GM18873 (cell line): Measurements from ENCODE around the gene BIN2.
"Not testable (repeated sequence)": the region's sequence is repeated elsewhere in the genome, so short reads cannot be mapped to it uniquely, and the experiment has no call there.

Experiments
- ATAC-seq: cut with Tn5 transposase; IDR thresholded peaks from one replicate; pipeline ENCODE4 v1.9.1; 2021; ENCODE audit warnings: mild to moderate bottlenecking, moderate library complexity, moderate number of reproducible peaks; ENCODE audit not compliant: unreplicated experiment, low FRiP score

Gene BIN2

GRCh38 chr12:51348116-51348515 lies 24.1 kb upstream of the BIN2 start:
- ATAC-seq = no peak

DNA sequence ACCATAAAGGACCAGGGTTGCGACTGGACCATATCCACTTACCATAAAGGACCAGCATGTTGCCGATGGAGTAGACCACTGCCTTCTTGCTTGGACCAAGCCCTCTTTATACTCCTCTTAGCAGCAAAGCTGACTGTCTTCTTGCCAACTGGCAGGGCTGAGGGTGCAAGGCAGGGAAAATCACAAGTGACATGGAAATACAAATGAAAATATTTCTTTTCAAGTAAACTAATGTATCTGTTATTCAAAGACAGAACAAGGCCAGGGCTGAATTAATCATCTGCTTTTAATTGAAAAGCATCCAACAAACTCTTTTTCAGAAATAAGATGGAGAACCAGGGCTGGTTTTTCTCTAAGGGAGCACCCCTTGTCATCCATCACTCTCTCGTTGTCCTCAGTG lies 22.6 kb upstream of the BIN2 start, which contains the start of gene CELA1:
Gene CELA1 (minus strand): TSS at position 99 of the 400 bp plus-strand sequence. CDS start 41 bp downstream, at position 58.
- ATAC-seq = no peak

DNA sequence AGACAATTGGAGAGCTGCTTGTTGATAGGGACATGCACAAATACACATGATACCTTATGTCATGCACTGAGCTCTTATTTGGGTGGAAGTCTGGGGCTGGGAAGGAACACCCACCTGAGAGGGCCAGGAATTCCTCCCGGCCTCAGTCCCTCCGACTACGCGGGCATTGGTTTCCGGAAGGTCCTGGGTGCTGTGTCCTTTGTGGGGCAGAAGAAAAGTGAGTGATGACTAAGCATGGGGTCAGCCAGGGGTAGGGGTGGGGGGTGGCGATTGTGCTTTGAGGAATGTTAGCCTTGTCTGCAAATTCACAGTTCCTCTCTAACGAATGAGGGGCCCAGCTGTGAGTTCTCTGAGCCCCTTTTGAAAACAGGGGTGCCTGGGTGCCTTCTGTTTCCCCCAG lies 21.7 kb upstream of the BIN2 start:
- no peak for ATAC-seq

- ATAC-seq = no peak
Measured at GRCh38 chr12:51343201-51343600, 19.2 kb upstream of the BIN2 start.

DNA sequence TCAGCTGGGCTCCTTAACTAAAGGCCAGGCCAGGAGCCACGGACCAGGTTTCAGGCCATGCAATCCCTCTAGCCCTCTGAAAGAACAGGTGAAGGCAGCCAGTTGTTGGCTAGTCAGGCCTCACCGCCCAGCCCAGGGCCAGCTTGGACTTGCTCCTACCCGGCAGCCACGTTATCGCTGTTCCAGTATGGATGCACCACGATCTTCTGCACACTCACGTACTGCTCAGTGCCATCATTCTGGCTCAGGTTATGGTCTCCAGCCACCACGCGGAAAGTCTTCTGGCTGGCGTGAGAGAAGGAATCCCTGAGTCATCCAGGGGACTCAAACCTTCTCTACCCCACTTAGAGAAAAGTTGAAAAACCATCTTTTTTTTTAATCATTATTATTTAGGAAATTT lies 18.4 kb upstream of the BIN2 start:
- ATAC-seq = no peak

DNA sequence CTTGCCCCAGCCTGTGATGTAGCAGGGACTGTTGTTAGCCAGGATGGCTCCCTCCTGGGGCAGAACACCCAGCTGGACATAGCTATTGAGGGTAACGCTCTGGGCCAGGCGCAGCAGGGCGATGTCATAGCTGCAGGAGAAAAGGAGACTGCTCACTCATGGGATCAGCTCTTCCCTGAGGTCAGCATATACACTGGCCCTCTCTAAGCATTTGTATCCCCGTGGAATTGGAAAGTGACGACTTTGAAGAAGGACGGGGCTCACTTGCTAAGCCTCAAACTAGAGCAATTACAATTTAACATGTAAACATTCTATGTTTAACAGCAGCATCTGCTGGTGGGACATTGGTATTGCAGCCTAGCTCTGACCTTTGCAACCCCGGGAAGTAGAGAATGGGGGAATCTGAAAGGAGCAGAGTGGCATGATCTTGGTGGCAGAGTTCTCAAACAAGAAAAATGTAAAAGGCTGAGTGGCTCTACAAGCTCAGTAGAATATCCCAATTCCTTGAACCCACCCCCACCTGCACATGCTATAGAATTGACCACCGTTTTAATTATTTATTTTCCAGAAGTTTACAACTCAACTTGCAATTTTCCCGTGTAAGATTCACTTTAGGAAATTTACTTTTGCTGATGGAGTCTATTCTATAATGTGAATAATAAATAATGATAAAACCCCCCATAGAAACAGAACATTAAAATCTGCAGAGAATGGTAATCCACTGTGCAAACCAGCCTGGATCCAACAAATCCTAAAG lies 17.5 kb upstream of the BIN2 start:
- ATAC-seq = no peak

- ATAC-seq = no peak
Measured at GRCh38 chr12:51339750-51340149, 15.8 kb upstream of the BIN2 start.

- ATAC-seq = not testable (repeated sequence)
Measured at GRCh38 chr12:51337336-51337735, 13.4 kb upstream of the BIN2 start.

- ATAC-seq = no peak
Measured at GRCh38 chr12:51335931-51336330, 12.0 kb upstream of the BIN2 start.

DNA sequence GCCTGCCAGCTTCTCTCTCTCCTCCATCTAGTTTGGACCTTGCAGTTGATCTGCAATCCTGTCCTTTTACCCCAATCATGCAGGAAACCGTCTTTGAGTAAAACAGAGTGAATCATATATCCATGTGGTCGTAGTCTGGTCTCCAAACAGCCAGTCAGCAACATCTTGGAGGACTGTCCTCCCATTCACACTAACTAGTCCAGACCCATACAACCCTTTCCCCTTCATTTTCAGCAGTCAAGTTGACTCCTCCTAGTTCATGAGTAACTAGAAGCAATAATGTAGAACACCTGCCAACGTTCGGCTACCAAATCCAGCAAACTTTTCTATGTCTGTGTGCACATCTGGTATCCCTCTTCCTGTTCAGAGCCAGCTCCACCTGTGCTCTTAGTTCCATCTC lies 10.8 kb upstream of the BIN2 start:
- no peak for ATAC-seq

GRCh38 chr12:51333536-51333935 lies 9.6 kb upstream of the BIN2 start:
- no peak for ATAC-seq

DNA sequence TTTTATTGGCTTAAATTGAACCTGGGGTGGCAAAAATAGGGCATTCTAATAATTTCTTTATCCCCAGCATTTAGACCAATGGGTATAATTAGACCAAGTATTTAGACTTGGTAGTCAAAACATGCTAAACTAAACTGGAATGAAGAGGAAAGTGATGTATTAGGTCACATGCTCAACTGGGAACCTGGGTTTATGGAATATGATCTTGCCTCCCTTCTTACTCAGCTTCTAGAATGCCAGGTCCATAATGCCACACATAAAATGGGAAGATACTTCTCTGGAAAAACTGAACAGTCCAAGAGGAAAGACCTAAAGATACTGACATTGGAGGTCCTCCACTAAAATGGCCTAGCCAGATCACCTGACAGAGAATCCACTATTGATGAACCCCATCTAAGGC lies 6.2 kb upstream of the BIN2 start:
- no peak for ATAC-seq

DNA sequence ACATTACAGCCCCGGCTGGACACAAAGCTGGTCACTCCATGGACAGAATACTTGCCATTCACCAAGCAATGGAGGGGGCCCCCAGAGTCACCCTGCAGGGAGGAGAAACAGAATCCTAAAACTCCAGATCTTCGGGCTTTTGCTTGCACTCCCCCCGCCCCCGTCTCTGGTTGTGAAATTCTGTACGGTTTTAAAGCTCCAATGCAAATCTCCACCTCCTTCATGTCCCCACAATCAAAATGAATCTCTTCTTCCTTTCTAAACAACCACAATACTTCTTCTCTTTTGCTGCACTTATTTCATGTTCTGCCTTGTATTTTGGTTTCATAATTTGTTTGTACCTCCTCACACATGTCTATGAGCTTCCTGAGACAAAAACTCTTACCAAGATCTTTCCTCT lies 5.8 kb upstream of the BIN2 start:
- no peak for ATAC-seq

GRCh38 chr12:51328587-51328986 lies 4.6 kb upstream of the BIN2 start:
- no peak for ATAC-seq

DNA sequence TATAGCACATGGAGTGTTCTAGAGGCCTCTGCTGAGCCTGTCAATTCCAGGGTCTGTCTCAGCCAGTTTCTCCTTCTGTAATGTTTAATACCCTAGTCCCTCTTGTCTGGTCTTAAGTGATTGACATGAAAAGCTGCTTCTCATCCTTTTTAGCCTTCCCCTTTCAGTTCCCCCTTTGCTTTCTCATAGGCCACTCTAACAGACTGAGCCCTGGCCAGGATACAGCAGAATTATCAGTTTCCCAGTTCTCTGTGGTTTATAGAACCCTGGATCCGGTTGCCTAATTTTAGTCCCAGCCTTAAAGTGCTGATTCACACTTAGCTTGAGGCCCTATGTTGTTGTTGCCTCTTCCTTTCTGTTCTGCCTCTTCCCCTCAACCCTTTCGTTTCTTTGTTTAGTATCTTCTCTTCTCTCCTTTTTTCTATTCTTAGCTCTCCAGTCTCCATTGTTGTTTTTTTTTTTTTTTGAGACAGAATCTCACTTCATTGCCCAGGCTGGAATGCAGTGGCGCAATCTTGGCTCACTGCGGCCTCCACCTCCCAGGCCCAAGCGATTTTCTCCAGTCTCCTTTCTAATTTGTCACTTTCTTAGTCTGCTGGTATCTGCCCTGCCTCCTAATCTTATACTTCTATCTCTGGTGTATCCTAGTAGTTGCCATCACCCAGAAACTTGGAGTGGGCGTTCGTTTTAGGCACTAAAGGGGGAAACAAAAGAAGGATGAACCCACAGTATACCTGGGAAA lies 2.9 kb upstream of the BIN2 start:
- ATAC-seq = no peak

GRCh38 chr12:51324953-51325352 lies 979 bp upstream of the BIN2 start:
- no peak for ATAC-seq

DNA sequence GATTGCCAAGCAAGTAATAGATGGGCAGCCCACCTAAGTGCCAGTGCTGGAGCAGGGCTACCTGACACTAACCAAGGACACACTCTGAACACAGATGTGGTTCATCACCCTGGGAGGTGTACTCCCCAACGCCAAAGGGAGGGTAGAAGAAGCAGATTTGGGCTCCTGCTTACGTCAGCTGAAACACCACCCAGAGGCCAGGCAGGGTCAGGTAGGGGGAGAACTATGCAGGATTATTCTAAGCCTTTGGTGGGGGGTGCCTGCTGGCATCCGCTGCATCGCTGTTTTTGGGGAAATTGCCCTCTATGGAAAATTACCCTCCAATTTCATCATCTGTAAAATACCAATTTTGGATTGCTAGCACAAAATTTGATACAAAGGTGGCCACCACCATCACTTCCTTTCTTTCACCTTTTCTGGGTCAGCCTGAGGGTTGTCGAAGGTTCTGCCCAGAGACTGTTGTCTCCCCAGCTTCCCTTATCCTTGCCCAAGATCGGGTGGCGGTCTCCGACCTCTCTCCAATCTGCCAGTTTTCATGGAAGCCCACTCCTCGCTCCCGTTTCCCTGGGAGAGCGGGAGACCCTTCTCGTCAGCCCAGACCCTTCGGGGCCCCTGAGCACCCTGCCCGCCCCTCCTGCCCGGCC lies 535 bp downstream of the BIN2 start:
- no peak for ATAC-seq

DNA sequence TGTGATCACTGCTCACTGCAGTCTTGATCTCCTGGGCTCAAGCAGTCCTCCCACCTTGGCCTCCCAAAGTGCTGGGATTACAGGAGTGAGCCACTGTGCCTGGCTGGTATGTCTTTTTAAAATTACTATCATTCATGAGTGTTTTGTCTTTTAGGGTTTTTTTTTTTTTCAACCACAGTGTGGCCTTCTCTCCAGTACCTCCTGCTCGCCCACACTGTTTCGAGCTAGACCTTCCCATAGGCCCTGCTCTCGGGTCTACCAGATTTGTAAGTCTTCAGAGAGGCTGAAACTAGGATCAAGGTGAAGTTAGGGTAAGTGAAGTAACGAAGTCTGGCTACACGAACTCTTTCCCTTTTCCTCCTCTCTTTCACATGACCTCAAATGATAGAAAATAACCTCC lies 1.5 kb downstream of the BIN2 start:
- no peak for ATAC-seq

DNA sequence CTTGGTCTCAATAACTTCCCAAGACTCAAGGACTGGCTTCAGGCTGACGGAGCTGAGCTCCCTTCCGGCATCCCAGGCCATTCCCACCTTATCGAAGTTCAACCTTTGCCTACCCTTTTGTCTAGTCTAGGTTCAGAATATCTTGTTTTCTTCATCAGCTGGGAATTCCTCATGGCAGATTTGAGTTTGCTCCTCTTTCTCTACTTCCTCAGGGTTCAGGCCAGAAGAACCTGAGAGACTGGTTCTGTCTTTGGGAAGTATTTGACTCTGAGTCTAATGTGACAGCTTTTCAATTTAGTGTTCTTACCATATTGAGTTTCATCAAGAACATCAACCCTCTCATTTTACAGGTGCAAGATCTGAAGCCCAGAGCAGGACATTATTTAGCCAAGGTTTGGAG lies 2.1 kb downstream of the BIN2 start:
- ATAC-seq = no peak

DNA sequence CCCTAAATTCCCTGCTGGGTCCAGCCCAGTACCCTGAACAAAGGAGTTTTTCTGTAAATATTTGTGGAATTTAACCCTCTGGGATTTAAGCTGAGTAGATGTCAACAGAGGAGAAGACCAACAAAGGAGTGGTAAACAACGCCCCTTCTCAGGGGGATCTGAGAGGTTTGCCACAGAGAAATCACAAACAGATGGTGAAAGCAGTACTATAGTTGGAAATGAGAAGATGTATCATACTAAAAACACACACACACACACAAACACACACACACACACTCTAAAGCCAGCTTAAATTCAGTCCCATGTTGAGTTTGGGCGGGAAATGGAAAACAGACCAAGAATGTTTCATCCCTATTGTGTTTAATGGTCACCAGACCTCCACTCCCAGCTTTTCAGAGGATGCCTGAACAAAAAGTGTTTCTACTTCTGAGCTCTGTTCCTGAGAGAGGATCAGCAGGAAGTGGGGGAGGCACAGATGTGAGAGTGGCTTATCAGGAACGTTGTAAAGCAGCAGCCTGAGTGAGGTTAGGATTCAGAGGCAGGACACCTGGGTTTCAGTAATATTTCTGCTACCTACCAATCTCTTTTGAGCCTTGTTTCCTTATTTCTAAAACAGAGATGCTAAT lies 3.2 kb downstream of the BIN2 start:
- no peak for ATAC-seq

GRCh38 chr12:51320311-51320694 lies 3.7 kb downstream of the BIN2 start:
- no peak for ATAC-seq
